HepG2 (cell line): ENCODE results near the gene CNR2. TPM values are rescaled to one million over a fixed set of nuclear protein-coding genes. Genes with fewer than 3 reads are reported as not detected.

Source experiments
- BHLHE40 ChIP-seq: IDR thresholded peaks from 2 replicates; pipeline ENCODE4 v1.6.1; 2011; ENCODE audit warnings: low read length, improper control_type of control experiment
- CHCHD3 ChIP-seq: sonication (generic); formaldehyde crosslinking; IDR thresholded peaks from 2 replicates; pipeline ENCODE4 v1.8.0; 2022; ENCODE audit warnings: mild to moderate bottlenecking, missing genetic modification reagents, moderate library complexity
- NR2F1 ChIP-seq, 2 experiments: fragments of 450-650 bp in 1 of 2; formaldehyde crosslinking in 1 of 2; IDR thresholded peaks; 2 replicates each; pipeline versions ENCODE4 v1.5.0 to v1.6.1; 2016 to 2020; ENCODE audit warnings: mild to moderate bottlenecking in 1 of 2, missing compliant biosample characterization in 1 of 2, missing genetic modification reagents in 1 of 2, moderate library complexity in 1 of 2
- PTBP1 ChIP-seq: fragments of 200-400 bp; formaldehyde crosslinking; IDR thresholded peaks from 2 replicates; pipeline ENCODE4 v1.6.1; 2018; ENCODE audit warnings: low read length, low read depth; ENCODE audit not compliant: poor library complexity, severe bottlenecking
- REST ChIP-seq, 2 experiments: IDR thresholded peaks; 2 replicates each; pipeline ENCODE4 v1.6.1; 2011 to 2012; ENCODE audit warnings: low read length in 2 of 2, borderline replicate concordance in 1 of 2, low read depth in 1 of 2, mild to moderate bottlenecking in 1 of 2, moderate library complexity in 1 of 2
- TP53 ChIP-seq: sonication (generic); formaldehyde crosslinking; conservative IDR thresholded peaks from 2 replicates; pipeline ENCODE4 v1.4.0; 2020; ENCODE audit warnings: missing genetic modification reagents
- ZBTB3 ChIP-seq: sonication (generic); formaldehyde crosslinking; IDR thresholded peaks from 2 replicates; pipeline ENCODE4 v1.4.0; 2020; ENCODE audit warnings: low read depth, mild to moderate bottlenecking, moderate library complexity, missing genetic modification reagents, borderline replicate concordance
- ZNF17 ChIP-seq: sonication (generic); formaldehyde crosslinking; IDR thresholded peaks from 2 replicates; pipeline ENCODE4 v1.5.0; 2020; ENCODE audit warnings: mild to moderate bottlenecking, missing genetic modification reagents
- ZNF205 ChIP-seq: IDR thresholded peaks from 2 replicates; pipeline ENCODE4 v1.6.1; 2018; ENCODE audit warnings: missing biosample characterization, missing genetic modification reagents
- ZNF44 ChIP-seq: sonication (generic); formaldehyde crosslinking; IDR thresholded peaks from 2 replicates; pipeline ENCODE4 v1.5.1; 2020; ENCODE audit warnings: mild to moderate bottlenecking, missing genetic modification reagents
- ZNF446 ChIP-seq: sonication (generic); formaldehyde crosslinking; IDR thresholded peaks from 2 replicates; pipeline ENCODE4 v1.5.0; 2020; ENCODE audit warnings: mild to moderate bottlenecking, missing genetic modification reagents
- ZNF605 ChIP-seq: sonication (generic); formaldehyde crosslinking; IDR thresholded peaks from 2 replicates; pipeline ENCODE4 v1.8.0; 2022; ENCODE audit warnings: mild to moderate bottlenecking, missing genetic modification reagents
- ZNF782 ChIP-seq: sonication (generic); formaldehyde crosslinking; IDR thresholded peaks from 2 replicates; pipeline ENCODE4 v1.4.0; 2020; ENCODE audit warnings: missing genetic modification reagents, mild to moderate bottlenecking, borderline replicate concordance
- polyA plus RNA-seq, 8 experiments: library from polyadenylated mRNA; depleted of rRNA in 3 of 8; stranded (reverse) in 7 of 8; unstranded in 1 of 8; fragments of >200 nt; fragmentation: Illumina TruSeq in 4 of 8; extraction: Trizol in 4 of 8; gene quantifications; 2 replicates each; pipeline versions ENCODE4 v1.2.1 to v1.2.3, GENCODE V29; 2011 to 2016; ENCODE audit warnings: low read depth in 4 of 8, missing spikeins in 1 of 8, mixed read lengths in 1 of 8; ENCODE audit not compliant: insufficient read depth in 1 of 8
- total RNA-seq, 5 experiments: library from RNA; depleted of rRNA; stranded (reverse); fragments of >200 nt; fragmentation: Illumina TruSeq; extraction: Trizol; gene quantifications; 2 replicates each; pipeline ENCODE4 v1.2.3, GENCODE V29; 2016; ENCODE audit warnings: low read depth in 1 of 5
- TF ChIP-seq, protein P1 (sequence below): sonication (generic); formaldehyde crosslinking; IDR thresholded peaks from 2 replicates; pipeline ENCODE4 v1.4.0; 2020; ENCODE audit warnings: mild to moderate bottlenecking, missing genetic modification reagents
- TF ChIP-seq, protein P2 (sequence below): sonication (generic); formaldehyde crosslinking; IDR thresholded peaks from 2 replicates; pipeline ENCODE4 v1.8.1; 2023; ENCODE audit warnings: mild to moderate bottlenecking, missing genetic modification reagents

Gene CNR2
- total and polyA plus RNA-seq, 2 of the 13 experiments (the other 11 are each of a cell fraction or from before 2014, with no cell fraction given), result not detected

GRCh38 chr1:23930270-23930669 lies 17.1 kb upstream of the CNR2 start (continued):
- TF ChIP-seq ZNF205 (CRISPR knock-in tag), result no peak
- TF ChIP-seq PTBP1, result no peak
- TF ChIP-seq ZNF605 (CRISPR knock-in tag), result no peak
- no peak for TF ChIP-seq ZBTB3 (CRISPR knock-in tag)
- TF ChIP-seq, protein P1, sequence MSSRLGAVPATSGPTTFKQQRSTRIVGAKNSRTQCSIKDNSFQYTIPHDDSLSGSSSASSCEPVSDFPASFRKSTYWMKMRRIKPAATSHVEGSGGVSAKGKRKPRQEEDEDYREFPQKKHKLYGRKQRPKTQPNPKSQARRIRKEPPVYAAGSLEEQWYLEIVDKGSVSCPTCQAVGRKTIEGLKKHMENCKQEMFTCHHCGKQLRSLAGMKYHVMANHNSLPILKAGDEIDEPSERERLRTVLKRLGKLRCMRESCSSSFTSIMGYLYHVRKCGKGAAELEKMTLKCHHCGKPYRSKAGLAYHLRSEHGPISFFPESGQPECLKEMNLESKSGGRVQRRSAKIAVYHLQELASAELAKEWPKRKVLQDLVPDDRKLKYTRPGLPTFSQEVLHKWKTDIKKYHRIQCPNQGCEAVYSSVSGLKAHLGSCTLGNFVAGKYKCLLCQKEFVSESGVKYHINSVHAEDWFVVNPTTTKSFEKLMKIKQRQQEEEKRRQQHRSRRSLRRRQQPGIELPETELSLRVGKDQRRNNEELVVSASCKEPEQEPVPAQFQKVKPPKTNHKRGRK (CRISPR knock-in tag), result no peak
- no peak for TF ChIP-seq NR2F1 (CRISPR knock-in tag; IDR thresholded peaks at IDR 0.05)
- TF ChIP-seq BHLHE40, result no peak
- no peak for TF ChIP-seq TP53
- no peak for TF ChIP-seq CHCHD3
- TF ChIP-seq ZNF446 (CRISPR knock-in tag), result no peak
- TF ChIP-seq, protein P2, sequence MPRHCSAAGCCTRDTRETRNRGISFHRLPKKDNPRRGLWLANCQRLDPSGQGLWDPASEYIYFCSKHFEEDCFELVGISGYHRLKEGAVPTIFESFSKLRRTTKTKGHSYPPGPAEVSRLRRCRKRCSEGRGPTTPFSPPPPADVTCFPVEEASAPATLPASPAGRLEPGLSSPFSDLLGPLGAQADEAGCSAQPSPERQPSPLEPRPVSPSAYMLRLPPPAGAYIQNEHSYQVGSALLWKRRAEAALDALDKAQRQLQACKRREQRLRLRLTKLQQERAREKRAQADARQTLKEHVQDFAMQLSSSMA (CRISPR knock-in tag), result no peak
- no peak for TF ChIP-seq REST (IDR thresholded peaks at IDR 0.05; ENCODE audit: borderline replicate concordance in 1 of 2, low read depth in 1 of 2, low read length in 2 of 2)
- no peak for TF ChIP-seq ZNF782 (CRISPR knock-in tag)
- TF ChIP-seq ZNF44 (CRISPR knock-in tag), result no peak
- no peak for TF ChIP-seq ZNF17 (CRISPR knock-in tag)
- TF ChIP-seq, all 625 proteins: peak for 0
